ENCODE results near the gene TARP.
"Not testable (repeated sequence)": the region's sequence is repeated elsewhere in the genome, so short reads cannot be mapped to it uniquely, and the experiment has no call there.

Gene TARP

DNA sequence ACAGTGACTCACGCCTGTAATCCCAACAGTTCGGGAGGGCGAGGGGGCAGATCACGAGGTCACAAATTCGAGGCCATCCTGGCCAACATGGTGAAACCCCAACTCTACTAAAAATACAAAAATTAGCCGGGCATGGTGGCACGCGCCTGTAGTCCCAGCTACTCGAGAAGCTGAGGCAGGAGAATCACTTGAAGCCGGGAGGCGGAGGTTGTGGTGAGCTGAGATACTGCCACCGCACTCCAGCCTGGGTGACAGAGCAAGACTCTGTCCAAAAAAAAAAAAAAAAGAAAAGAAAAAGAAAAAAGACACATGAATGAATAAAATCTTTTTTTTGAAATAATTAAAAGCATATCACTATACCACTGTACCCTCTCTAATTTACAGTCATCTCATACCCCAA lies 11.8 kb downstream of the TARP start:
- peaks cover 28% of the 10 kb centered on the region for H3K4me1 Mint-ChIP-seq (ENCODE audit: low read depth)
- H3K36me3 Mint-ChIP-seq (ENCODE audit: low read depth); H3K9me3 Mint-ChIP-seq; H3K27me3 Mint-ChIP-seq: not testable (repeated sequence)
- peak overlapping the region; percentile 26 for H3K27ac Mint-ChIP-seq
- peak overlapping the region; percentile 28 for H3K4me3 Mint-ChIP-seq

DNA sequence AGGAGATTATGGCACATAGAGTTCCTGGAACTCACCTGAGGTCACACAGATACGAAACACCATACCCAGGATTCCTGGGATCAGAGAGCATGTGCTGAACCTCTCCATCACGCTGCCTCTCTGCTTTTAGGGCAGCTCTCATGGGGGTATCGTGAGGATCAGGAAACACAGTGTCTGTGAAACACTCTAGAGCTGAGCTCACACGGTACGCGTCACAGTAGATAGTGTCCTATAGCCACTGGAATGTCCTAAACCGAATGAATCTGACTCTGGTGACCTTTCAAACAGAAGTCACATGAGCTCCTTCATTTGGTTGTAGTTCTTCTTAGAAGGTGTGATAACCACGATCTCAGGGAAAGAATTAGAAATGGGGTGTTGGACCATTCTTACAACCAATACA lies 14.3 kb downstream of the TARP start:
- Mint-ChIP-seq H3K27ac (peak overlapping the region; percentile 31), H3K4me1 (ENCODE audit: low read depth) (peaks cover 25% of the 10 kb centered on the region)
- not testable (repeated sequence) for H3K27me3 Mint-ChIP-seq; H3K4me3 Mint-ChIP-seq; H3K9me3 Mint-ChIP-seq; H3K36me3 Mint-ChIP-seq (ENCODE audit: low read depth)

- Mint-ChIP-seq H3K27me3 (no peaks in the 10 kb centered on the region), H3K4me3 (no peak overlapping the region), H3K4me1 (ENCODE audit: low read depth) (peaks cover 25% of the 10 kb centered on the region), H3K9me3 (no peaks in the 10 kb centered on the region), H3K27ac (peak overlapping the region; percentile 52), H3K36me3 (ENCODE audit: low read depth) (peaks cover 5% of the 10 kb centered on the region)
Measured at GRCh38 chr7:38257350-38257677, 16.1 kb downstream of the TARP start.

GRCh38 chr7:38249849-38250248 lies 23.6 kb downstream of the TARP start:
- peak overlapping the region; percentile 32 for H3K4me3 Mint-ChIP-seq
- not testable (repeated sequence) for H3K36me3 Mint-ChIP-seq (ENCODE audit: low read depth); H3K9me3 Mint-ChIP-seq; H3K27ac Mint-ChIP-seq; H3K27me3 Mint-ChIP-seq
- peaks cover 30% of the 10 kb centered on the region for H3K4me1 Mint-ChIP-seq (ENCODE audit: low read depth)

- Mint-ChIP-seq H3K27me3 (no peaks in the 10 kb centered on the region), H3K4me1 (ENCODE audit: low read depth) (peaks cover 30% of the 10 kb centered on the region), H3K36me3 (ENCODE audit: low read depth) (peaks cover 6% of the 10 kb centered on the region), H3K4me3 (peak overlapping the region; percentile 40), H3K27ac (no peak overlapping the region), H3K9me3 (no peaks in the 10 kb centered on the region)
Measured at GRCh38 chr7:38248069-38248567, 25.3 kb downstream of the TARP start.

DNA sequence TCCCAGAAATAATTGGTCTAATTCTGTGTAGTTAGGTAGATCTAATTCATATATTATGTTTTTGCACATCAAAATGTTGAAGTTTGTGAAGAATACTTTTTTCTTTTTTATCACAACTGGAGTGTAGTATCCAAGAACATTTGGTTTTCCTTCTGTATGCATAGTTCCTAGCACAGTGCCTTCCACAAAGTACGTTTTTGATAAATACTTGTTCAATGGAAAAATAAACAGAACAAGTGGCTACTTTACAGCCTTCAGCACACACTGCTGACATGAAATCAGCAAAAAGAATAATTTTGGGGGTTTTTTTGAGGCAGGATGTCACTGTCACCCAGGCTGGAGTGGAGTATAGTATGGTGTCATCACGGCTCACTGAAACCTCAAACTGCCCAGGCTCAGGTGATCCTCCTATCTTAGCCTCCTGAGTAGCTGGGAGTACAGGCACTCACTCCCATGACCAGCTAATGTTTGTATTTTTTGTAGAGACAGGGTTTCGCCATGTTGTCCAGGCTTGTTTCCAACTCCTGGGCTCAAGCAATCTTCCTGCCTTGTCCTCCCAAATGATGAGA lies 27.9 kb downstream of the TARP start:
- H3K27ac Mint-ChIP-seq = no peak overlapping the region
- no peaks in the 10 kb centered on the region for H3K27me3 Mint-ChIP-seq
- H3K4me3 Mint-ChIP-seq = no peak overlapping the region
- H3K4me1 Mint-ChIP-seq (ENCODE audit: low read depth) = peaks cover 28% of the 10 kb centered on the region
- H3K9me3 Mint-ChIP-seq = no peaks in the 10 kb centered on the region
- H3K36me3 Mint-ChIP-seq (ENCODE audit: low read depth) = peaks cover 6% of the 10 kb centered on the region

DNA sequence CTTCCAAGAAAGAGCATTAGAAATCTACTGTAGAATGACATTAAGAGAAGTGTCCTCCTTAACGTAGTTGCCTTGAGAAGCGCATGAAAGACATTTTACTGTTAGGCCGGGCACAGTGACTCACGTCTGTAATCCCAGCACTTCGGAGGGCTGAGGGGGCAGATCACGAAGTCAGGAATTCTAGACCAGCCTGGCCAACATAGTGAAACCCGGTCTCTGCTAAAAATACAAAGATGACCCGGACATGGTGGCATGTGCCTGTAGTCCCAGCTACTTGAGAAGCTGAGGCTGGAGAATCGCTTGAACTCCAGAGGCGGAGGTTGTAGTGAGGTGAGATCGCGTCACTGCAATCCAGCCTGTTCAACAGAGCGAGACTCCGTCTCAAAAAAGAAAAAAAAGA lies 28.9 kb downstream of the TARP start:
- Mint-ChIP-seq H3K27ac (no peak overlapping the region), H3K9me3 (no peaks in the 10 kb centered on the region), H3K36me3 (ENCODE audit: low read depth) (peaks cover 6% of the 10 kb centered on the region), H3K4me3 (peak overlapping the region; percentile 30), H3K27me3 (no peaks in the 10 kb centered on the region), H3K4me1 (ENCODE audit: low read depth) (peaks cover 26% of the 10 kb centered on the region)

DNA sequence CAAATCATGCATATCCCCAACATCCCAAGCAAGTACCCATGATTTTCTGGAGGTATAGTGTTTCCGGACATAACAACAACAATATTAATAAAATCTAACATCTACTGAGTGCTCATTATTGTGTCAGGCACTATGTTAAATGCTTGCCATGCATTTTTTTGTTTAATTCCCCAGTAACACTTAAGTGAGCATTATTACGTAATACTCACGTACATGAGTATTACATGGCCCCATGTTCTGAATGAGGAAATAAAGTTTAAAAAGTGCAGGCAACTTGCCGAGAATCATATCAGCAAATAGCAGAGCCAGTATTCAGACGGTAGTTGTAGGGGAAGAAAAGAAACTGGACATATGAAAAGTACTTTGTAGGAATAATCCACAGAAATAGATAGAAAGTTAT lies 30.1 kb downstream of the TARP start:
- H3K4me3 Mint-ChIP-seq = not testable (repeated sequence)

GRCh38 chr7:38242814-38243213 lies 30.6 kb downstream of the TARP start:
- Mint-ChIP-seq H3K27me3 (no peaks in the 10 kb centered on the region), H3K36me3 (ENCODE audit: low read depth) (no peaks in the 10 kb centered on the region), H3K9me3 (no peaks in the 10 kb centered on the region), H3K4me1 (ENCODE audit: low read depth) (peaks cover 20% of the 10 kb centered on the region), H3K4me3 (no peak overlapping the region), H3K27ac (no peak overlapping the region)

More for the DNA sequence above, 30.1 kb downstream of the TARP start:
- H3K4me1 Mint-ChIP-seq (ENCODE audit: low read depth) = peaks cover 25% of the 10 kb centered on the region
- H3K27ac Mint-ChIP-seq; H3K27me3 Mint-ChIP-seq; H3K36me3 Mint-ChIP-seq (ENCODE audit: low read depth); H3K9me3 Mint-ChIP-seq: not testable (repeated sequence)

DNA sequence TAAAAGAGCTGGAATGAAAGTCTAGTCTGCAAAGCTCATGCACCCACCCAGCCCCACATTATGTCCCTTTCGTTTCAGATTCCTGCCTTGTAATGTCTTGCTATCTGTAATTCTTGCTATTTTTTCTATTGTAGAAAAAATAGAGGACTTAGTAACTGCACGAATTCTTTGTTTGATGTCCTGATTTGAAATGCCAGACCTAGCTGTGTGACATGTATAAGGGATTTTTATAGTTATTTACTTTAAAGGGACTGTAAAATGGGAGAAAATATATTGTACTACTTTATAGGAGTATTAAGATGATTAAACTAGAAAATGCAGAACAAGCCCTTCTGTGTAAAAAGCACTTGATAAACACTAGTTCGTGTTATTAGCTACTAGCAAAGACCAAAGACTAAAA lies 32.4 kb downstream of the TARP start:
- H3K27ac Mint-ChIP-seq = no peak overlapping the region
- no peak overlapping the region for H3K4me3 Mint-ChIP-seq
- no peaks in the 10 kb centered on the region for H3K27me3 Mint-ChIP-seq
- H3K36me3 Mint-ChIP-seq (ENCODE audit: low read depth) = no peaks in the 10 kb centered on the region
- H3K4me1 Mint-ChIP-seq (ENCODE audit: low read depth) = peaks cover 17% of the 10 kb centered on the region
- H3K9me3 Mint-ChIP-seq = no peaks in the 10 kb centered on the region

GRCh38 chr7:38239129-38239528 lies 34.3 kb downstream of the TARP start:
- not testable (repeated sequence) for H3K27me3 Mint-ChIP-seq; H3K36me3 Mint-ChIP-seq (ENCODE audit: low read depth); H3K4me3 Mint-ChIP-seq; H3K9me3 Mint-ChIP-seq
- Mint-ChIP-seq H3K4me1 (ENCODE audit: low read depth) (peaks cover 27% of the 10 kb centered on the region), H3K27ac (peak overlapping the region; percentile 4)

DNA sequence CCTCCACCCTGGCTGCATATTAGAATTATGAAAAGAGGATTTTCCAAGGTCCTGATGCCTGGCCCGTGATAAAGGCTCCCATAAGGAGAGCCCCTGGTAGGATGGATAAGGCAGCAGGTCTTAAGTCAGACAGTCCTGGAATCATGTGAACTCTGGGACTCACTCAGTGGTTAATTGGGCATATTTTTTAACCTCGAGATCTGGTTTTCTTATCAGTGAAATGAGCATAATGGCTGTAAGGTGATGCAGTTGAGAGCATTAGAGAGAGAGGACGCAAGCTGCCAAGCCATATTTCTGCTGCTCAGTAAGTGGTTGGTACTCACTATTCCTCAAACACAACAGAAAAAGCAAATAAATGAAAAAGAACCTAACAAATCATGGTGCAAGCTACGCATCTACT lies 37.8 kb downstream of the TARP start:
- Mint-ChIP-seq H3K36me3 (ENCODE audit: low read depth) (peaks cover 7% of the 10 kb centered on the region), H3K27me3 (no peaks in the 10 kb centered on the region), H3K4me1 (ENCODE audit: low read depth) (peaks cover 56% of the 10 kb centered on the region), H3K27ac (no peak overlapping the region), H3K9me3 (no peaks in the 10 kb centered on the region), H3K4me3 (no peak overlapping the region)

GRCh38 chr7:38234759-38235158 lies 38.7 kb downstream of the TARP start:
- H3K4me3 Mint-ChIP-seq, H3K27me3 Mint-ChIP-seq, H3K9me3 Mint-ChIP-seq: not testable (repeated sequence)
- Mint-ChIP-seq H3K27ac (peak overlapping the region; percentile 14), H3K4me1 (ENCODE audit: low read depth) (peaks cover 62% of the 10 kb centered on the region), H3K36me3 (ENCODE audit: low read depth) (peaks cover 16% of the 10 kb centered on the region)

- Mint-ChIP-seq H3K36me3 (ENCODE audit: low read depth) (peaks cover 24% of the 10 kb centered on the region), H3K27ac (peak overlapping the region; percentile 86), H3K4me3 (peak overlapping the region; percentile 42), H3K4me1 (ENCODE audit: low read depth) (peaks cover 65% of the 10 kb centered on the region), H3K27me3 (no peaks in the 10 kb centered on the region), H3K9me3 (no peaks in the 10 kb centered on the region)
Measured at GRCh38 chr7:38232502-38233366, 40.7 kb downstream of the TARP start.

DNA sequence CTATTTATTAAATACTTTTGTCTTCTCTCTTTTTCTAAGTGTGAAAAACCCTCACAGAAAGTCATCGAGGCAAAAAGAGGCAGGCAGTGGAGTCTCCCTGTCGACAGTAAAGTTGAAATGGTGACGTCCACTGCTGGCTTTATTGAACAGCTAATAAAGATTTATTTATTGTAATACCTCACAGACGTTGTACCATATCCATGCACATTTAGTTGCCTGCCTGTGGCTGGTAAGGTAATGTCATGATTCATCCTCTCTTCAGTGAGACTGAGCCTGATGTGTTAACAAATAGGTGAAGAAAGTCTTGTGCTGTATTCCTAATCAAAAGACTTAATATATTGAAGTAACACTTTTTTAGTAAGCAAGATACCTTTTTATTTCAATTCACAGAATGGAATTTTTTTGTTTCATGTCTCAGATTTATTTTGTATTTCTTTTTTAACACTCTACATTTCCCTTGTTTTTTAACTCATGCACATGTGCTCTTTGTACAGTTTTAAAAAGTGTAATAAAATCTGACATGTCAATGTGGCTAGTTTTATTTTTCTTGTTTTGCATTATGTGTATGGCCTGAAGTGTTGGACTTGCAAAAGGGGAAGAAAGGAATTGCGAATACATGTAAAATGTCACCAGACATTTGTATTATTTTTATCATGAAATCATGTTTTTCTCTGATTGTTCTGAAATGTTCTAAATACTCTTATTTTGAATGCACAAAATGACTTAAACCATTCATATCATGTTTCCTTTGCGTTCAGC lies 43.4 kb downstream of the TARP start:
- H3K4me3 Mint-ChIP-seq = no peak overlapping the region
- peak overlapping the region; percentile 2 for H3K27ac Mint-ChIP-seq
- H3K9me3 Mint-ChIP-seq = no peaks in the 10 kb centered on the region
- peaks cover 60% of the 10 kb centered on the region for H3K4me1 Mint-ChIP-seq (ENCODE audit: low read depth)
- H3K27me3 Mint-ChIP-seq = no peaks in the 10 kb centered on the region
- peaks cover 34% of the 10 kb centered on the region for H3K36me3 Mint-ChIP-seq (ENCODE audit: low read depth)

Data from stimulated activated naive CD8-positive, alpha-beta T cell treated with anti-CD3 and anti-CD28 coated beads, Interleukin-15, Interleukin-2, amounts not matched to agents 100 ng/mL and 50 ng/mL, for 24 hours (primary cell).